Mesodermal cell (in vitro differentiated cells): ENCODE results near the gene SLC9A9.

Source experiments
- H3K27ac ChIP-seq: 2 replicates; pipeline ENCODE4 v1.7.0; 2013; ENCODE audit warnings: mild to moderate bottlenecking, low read depth, low read length, moderate library complexity; ENCODE audit not compliant: severe bottlenecking
- H3K36me3 ChIP-seq: 2 replicates; pipeline ENCODE4 v1.7.1; 2013; ENCODE audit warnings: mild to moderate bottlenecking, low read length, moderate library complexity; ENCODE audit not compliant: control insufficient read depth, insufficient read depth
- H3K4me1 ChIP-seq: one replicate; pipeline ENCODE4 v1.7.1; 2013; ENCODE audit warnings: mild to moderate bottlenecking, low read length; ENCODE audit not compliant: insufficient read depth, control insufficient read depth, poor library complexity, severe bottlenecking
- H3K4me3 ChIP-seq: 2 replicates; pipeline ENCODE4 v1.7.0; 2013; ENCODE audit warnings: low read length, control low read depth, mild to moderate bottlenecking; ENCODE audit not compliant: insufficient read depth, poor library complexity, severe bottlenecking; ENCODE audit errors: extremely low read depth
- H3K9me3 ChIP-seq: 2 replicates; pipeline ENCODE4 v1.7.1; 2013; ENCODE audit warnings: mild to moderate bottlenecking, low read length, moderate library complexity; ENCODE audit not compliant: control insufficient read depth
- WGBS, 2 experiments: methylation state at CpG; one replicate each; pipeline ENCODE4 v1.1.5; 2013; ENCODE audit warnings: missing lambda C conversion rate in 2 of 2; ENCODE audit not compliant: insufficient coverage in 2 of 2; 5-methylcytosine and 5-hydroxymethylcytosine counted together

Gene SLC9A9

GRCh38 chr3:143757691-143758090 is 90.6 kb downstream of the SLC9A9 start:
- no peaks in the 10 kb centered on the region for H3K4me1 ChIP-seq
- WGBS, 2 experiments = 60 to 80% methylated on average over 1 of the region's 4 CpGs
- no peaks in the 10 kb centered on the region for H3K36me3 ChIP-seq
- no peaks in the 10 kb centered on the region for H3K9me3 ChIP-seq
- H3K4me3 ChIP-seq = no peak overlapping the region
- no peak overlapping the region for H3K27ac ChIP-seq

GRCh38 chr3:143755978-143756377 is 92.3 kb downstream of the SLC9A9 start:
- H3K4me1 ChIP-seq = no peaks in the 10 kb centered on the region
- WGBS, 2 experiments = 75% methylated on average over 1 of the region's 2 CpGs; no CpG with 5 or more reads in 1 of the 2 experiments

GRCh38 chr3:143754090-143754489 is 94.2 kb downstream of the SLC9A9 start:
- Histone ChIP-seq H3K4me3 (no peak overlapping the region), H3K27ac (no peak overlapping the region), H3K9me3 (no peaks in the 10 kb centered on the region), H3K36me3 (no peaks in the 10 kb centered on the region), H3K4me1 (no peaks in the 10 kb centered on the region)
- 83% methylated on average over 1 of the region's 1 CpG; no CpG with 5 or more reads in 1 of the 2 experiments for WGBS, 2 experiments

More at GRCh38 chr3:143755978-143756377, 92.3 kb downstream of the SLC9A9 start:
- H3K4me3 ChIP-seq = no peak overlapping the region
- H3K27ac ChIP-seq = no peak overlapping the region
- H3K36me3 ChIP-seq = no peaks in the 10 kb centered on the region
- no peaks in the 10 kb centered on the region for H3K9me3 ChIP-seq

- Histone ChIP-seq H3K27ac (no peak overlapping the region), H3K4me3 (no peak overlapping the region), H3K4me1 (no peaks in the 10 kb centered on the region), H3K36me3 (no peaks in the 10 kb centered on the region), H3K9me3 (no peaks in the 10 kb centered on the region)
Observed at GRCh38 chr3:143753456-143753855, 94.8 kb downstream of the SLC9A9 start.

- Histone ChIP-seq H3K27ac (no peak overlapping the region), H3K9me3 (no peaks in the 10 kb centered on the region), H3K4me1 (no peaks in the 10 kb centered on the region), H3K4me3 (no peak overlapping the region), H3K36me3 (no peaks in the 10 kb centered on the region)
- 100% methylated on average over 1 of the region's 1 CpG; no CpG with 5 or more reads in 1 of the 2 experiments for WGBS, 2 experiments
Observed at GRCh38 chr3:143753006-143753405, 95.3 kb downstream of the SLC9A9 start.

GRCh38 chr3:143751643-143752178 is 96.6 kb downstream of the SLC9A9 start:
- Histone ChIP-seq H3K4me3 (no peak overlapping the region), H3K4me1 (no peaks in the 10 kb centered on the region), H3K36me3 (no peaks in the 10 kb centered on the region), H3K27ac (no peak overlapping the region), H3K9me3 (no peaks in the 10 kb centered on the region)
- 94 to 97% methylated on average over 3 of the region's 4 CpGs for WGBS, 2 experiments

GRCh38 chr3:143750841-143751240 is 97.4 kb downstream of the SLC9A9 start:
- Histone ChIP-seq H3K4me3 (no peak overlapping the region), H3K4me1 (no peaks in the 10 kb centered on the region), H3K9me3 (no peaks in the 10 kb centered on the region), H3K36me3 (no peaks in the 10 kb centered on the region), H3K27ac (no peak overlapping the region)
- 100% methylated on average over 1 of the region's 2 CpGs for WGBS, 2 experiments

GRCh38 chr3:143749926-143750325 is 98.3 kb downstream of the SLC9A9 start:
- H3K4me3 ChIP-seq = no peak overlapping the region
- WGBS, 2 experiments = 79 to 100% methylated on average over 1 to 4 of the region's 5 CpGs
- no peaks in the 10 kb centered on the region for H3K9me3 ChIP-seq
- H3K27ac ChIP-seq = no peak overlapping the region
- H3K4me1 ChIP-seq = no peaks in the 10 kb centered on the region
- no peaks in the 10 kb centered on the region for H3K36me3 ChIP-seq

- no peak overlapping the region for H3K27ac ChIP-seq
- H3K9me3 ChIP-seq = peaks cover under 1% of the 10 kb centered on the region
- H3K4me1 ChIP-seq = no peaks in the 10 kb centered on the region
- no peaks in the 10 kb centered on the region for H3K36me3 ChIP-seq
- no peak overlapping the region for H3K4me3 ChIP-seq
- 94% methylated on average over 2 of the region's 2 CpGs; no CpG with 5 or more reads in 1 of the 2 experiments for WGBS, 2 experiments
Observed at GRCh38 chr3:143737065-143737464, 111.2 kb downstream of the SLC9A9 start.

- Histone ChIP-seq H3K36me3 (no peaks in the 10 kb centered on the region), H3K4me3 (no peak overlapping the region), H3K27ac (no peak overlapping the region), H3K4me1 (no peaks in the 10 kb centered on the region), H3K9me3 (no peaks in the 10 kb centered on the region)
- 69 to 87% methylated on average over 2 of the region's 5 CpGs for WGBS, 2 experiments
Observed at GRCh38 chr3:143736205-143736997, 111.9 kb downstream of the SLC9A9 start.

GRCh38 chr3:143731776-143732175 is 116.5 kb downstream of the SLC9A9 start:
- Histone ChIP-seq H3K9me3 (no peaks in the 10 kb centered on the region), H3K36me3 (no peaks in the 10 kb centered on the region), H3K27ac (no peak overlapping the region), H3K4me3 (no peak overlapping the region), H3K4me1 (no peaks in the 10 kb centered on the region)
- 83 to 94% methylated on average over 2 of the region's 2 CpGs for WGBS, 2 experiments
